Sigmoid colon (tissue), 3 donors: ENCODE results near the gene PROB1.

Experiments used
- POLR2A ChIP-seq, 2 donors: fragments of 450-650 bp; IDR thresholded peaks; one replicate each; pipeline ENCODE4 v1.6.1; 2016; ENCODE audit warnings: antibody characterized with exemption in 2 of 2, mild to moderate bottlenecking in 2 of 2, moderate library complexity in 2 of 2
- TF ChIP-seq, protein P1 (sequence below), 4 experiments: fragments of 450-650 bp in 3 of 4; fragments of 200-600 bp in 1 of 4; IDR thresholded peaks; one replicate each; pipeline ENCODE4 v1.5.1; 2016 to 2019; ENCODE audit warnings: antibody characterized with exemption in 4 of 4, mild to moderate bottlenecking in 3 of 4, moderate library complexity in 2 of 4

DNA sequence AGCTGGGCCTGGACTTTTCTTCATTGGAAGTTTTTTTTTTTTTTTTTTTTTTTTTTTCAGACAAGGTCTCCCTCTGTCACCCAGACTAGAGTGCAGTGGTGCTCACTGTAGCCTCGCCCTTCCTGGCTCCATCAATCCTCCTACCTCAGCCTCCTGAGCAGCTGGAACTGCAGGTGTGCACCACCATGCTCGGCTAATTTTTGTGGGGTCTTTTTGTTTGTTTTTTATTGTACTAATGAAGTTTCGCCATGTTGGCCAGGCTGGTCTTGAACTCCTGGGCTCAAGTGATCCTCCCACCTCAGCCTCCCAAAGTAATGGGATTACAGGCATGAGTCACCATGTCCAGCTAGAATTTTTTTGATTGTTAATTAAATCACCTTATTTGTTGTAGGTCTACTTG is 40.8 kb upstream of the PROB1 start:
- TF ChIP-seq, protein P1, sequence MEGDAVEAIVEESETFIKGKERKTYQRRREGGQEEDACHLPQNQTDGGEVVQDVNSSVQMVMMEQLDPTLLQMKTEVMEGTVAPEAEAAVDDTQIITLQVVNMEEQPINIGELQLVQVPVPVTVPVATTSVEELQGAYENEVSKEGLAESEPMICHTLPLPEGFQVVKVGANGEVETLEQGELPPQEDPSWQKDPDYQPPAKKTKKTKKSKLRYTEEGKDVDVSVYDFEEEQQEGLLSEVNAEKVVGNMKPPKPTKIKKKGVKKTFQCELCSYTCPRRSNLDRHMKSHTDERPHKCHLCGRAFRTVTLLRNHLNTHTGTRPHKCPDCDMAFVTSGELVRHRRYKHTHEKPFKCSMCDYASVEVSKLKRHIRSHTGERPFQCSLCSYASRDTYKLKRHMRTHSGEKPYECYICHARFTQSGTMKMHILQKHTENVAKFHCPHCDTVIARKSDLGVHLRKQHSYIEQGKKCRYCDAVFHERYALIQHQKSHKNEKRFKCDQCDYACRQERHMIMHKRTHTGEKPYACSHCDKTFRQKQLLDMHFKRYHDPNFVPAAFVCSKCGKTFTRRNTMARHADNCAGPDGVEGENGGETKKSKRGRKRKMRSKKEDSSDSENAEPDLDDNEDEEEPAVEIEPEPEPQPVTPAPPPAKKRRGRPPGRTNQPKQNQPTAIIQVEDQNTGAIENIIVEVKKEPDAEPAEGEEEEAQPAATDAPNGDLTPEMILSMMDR (IDR thresholded peaks at IDR 0.05), result no peak
- TF ChIP-seq POLR2A (IDR thresholded peaks at IDR 0.05), result no peak
